ENCODE measurements around the gene RBFOX2.

Gene RBFOX2

GRCh38 chr22:35971456-35972119 lies 57.0 kb downstream of the RBFOX2 start:
- H3K4me3 ChIP-seq (replicated peaks; ENCODE audit: low read depth, low read length): no peak overlapping the region
- H3K36me3 ChIP-seq (ENCODE audit: control insufficient read depth, insufficient read depth, low read length): no peaks in the 10 kb centered on the region
- no peak for DNase-seq (ENCODE audit: extremely low read depth, insufficient read length)
- TF ChIP-seq, protein P1, sequence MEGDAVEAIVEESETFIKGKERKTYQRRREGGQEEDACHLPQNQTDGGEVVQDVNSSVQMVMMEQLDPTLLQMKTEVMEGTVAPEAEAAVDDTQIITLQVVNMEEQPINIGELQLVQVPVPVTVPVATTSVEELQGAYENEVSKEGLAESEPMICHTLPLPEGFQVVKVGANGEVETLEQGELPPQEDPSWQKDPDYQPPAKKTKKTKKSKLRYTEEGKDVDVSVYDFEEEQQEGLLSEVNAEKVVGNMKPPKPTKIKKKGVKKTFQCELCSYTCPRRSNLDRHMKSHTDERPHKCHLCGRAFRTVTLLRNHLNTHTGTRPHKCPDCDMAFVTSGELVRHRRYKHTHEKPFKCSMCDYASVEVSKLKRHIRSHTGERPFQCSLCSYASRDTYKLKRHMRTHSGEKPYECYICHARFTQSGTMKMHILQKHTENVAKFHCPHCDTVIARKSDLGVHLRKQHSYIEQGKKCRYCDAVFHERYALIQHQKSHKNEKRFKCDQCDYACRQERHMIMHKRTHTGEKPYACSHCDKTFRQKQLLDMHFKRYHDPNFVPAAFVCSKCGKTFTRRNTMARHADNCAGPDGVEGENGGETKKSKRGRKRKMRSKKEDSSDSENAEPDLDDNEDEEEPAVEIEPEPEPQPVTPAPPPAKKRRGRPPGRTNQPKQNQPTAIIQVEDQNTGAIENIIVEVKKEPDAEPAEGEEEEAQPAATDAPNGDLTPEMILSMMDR (IDR thresholded peaks at IDR 0.05; ENCODE audit: insufficient read depth, low read length, poor library complexity, severe bottlenecking): no peak
- no peaks in the 10 kb centered on the region for H3K27me3 ChIP-seq (replicated peaks; ENCODE audit: control insufficient read depth, insufficient read depth, low read length)

DNA sequence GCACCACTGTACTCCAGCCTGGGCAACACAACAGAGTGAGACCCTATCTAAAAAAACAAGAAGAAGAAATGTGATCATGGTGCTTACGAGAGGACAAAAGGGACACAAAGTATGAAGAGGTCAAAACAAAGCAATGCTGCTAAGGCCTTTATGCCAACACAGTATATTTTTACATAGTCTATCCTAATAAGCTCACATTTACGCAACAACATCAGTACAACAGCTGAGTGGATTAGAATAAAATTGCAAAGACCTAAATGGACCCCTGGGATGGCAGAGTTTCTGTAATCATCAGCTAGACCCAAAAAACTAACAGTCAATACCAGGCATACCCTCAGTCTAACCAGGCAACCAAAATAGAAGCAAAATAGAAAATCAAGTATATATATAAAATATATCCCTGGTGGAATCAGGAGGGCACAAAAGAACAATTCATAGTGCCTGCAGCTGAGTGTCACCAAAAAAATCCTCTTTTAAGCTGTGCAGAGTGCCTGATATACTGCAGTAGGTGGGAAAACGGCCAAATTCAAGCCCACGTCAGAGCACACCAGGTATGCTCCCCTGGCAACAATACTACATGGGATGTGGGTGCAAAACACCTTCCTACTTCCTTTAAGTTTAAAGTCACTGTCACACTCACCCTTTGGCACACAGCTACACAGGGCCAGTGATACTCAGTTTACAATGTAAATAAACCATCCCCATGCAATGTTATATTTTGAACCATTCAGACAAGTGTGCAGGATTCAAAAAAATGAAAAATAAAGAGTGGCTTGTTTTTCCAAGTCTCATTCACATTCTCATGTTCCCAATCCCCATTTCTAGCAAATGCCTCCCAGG lies 57.8 kb downstream of the RBFOX2 start:
- no peak overlapping the region for H3K4me3 ChIP-seq (replicated peaks; ENCODE audit: low read depth, low read length)
- DNase-seq (ENCODE audit: extremely low read depth, insufficient read length): no peak
- no peaks in the 10 kb centered on the region for H3K36me3 ChIP-seq (ENCODE audit: control insufficient read depth, insufficient read depth, low read length)
- TF ChIP-seq, protein P1 (IDR thresholded peaks at IDR 0.05; ENCODE audit: insufficient read depth, low read length, poor library complexity, severe bottlenecking): no peak
- no peaks in the 10 kb centered on the region for H3K27me3 ChIP-seq (replicated peaks; ENCODE audit: control insufficient read depth, insufficient read depth, low read length)

- Histone ChIP-seq H3K4me3 (replicated peaks; ENCODE audit: low read depth, low read length) (no peak overlapping the region), H3K36me3 (ENCODE audit: control insufficient read depth, insufficient read depth, low read length) (no peaks in the 10 kb centered on the region), H3K27me3 (replicated peaks; ENCODE audit: control insufficient read depth, insufficient read depth, low read length) (no peaks in the 10 kb centered on the region)
- DNase-seq (ENCODE audit: extremely low read depth, insufficient read length): no peak
- TF ChIP-seq, protein P1 (IDR thresholded peaks at IDR 0.05; ENCODE audit: insufficient read depth, low read length, poor library complexity, severe bottlenecking): no peak
Measured at GRCh38 chr22:35967046-35967397, 61.6 kb downstream of the RBFOX2 start.

DNA sequence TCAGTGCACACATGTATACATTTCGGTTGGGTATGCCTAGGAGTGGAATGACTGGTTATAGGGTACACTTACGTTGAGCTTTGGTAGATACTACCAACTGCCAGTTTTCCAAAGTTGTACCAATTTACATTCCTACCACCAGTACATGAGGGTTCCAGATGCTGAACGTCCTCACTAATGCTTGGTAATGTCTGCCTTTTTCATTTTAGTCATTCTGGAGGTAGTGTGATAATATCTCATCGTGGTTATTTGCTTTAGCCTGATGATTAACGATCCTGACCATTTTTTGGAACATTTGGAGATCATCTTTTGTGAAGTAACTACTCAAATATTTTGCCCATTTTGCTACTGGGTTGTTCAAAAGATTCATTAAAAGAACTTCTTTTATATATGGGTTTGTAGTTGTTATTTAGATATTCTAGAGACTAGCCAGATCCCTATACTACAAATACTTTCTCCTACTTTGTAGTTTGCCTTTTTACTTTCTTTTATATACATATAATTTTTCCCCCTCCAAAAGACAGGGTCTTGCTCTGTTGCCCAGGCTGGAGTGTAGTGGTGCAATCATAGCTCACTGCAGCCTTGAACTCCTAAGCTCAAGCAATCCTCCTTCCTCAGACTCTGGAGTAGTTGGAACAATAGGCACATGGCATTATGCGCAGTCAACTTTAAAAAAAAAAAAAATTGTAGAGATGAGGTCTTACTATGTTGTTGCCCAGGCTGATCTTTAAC lies 62.1 kb downstream of the RBFOX2 start:
- Histone ChIP-seq H3K27me3 (replicated peaks; ENCODE audit: control insufficient read depth, insufficient read depth, low read length) (no peaks in the 10 kb centered on the region), H3K36me3 (ENCODE audit: control insufficient read depth, insufficient read depth, low read length) (no peaks in the 10 kb centered on the region), H3K4me3 (replicated peaks; ENCODE audit: low read depth, low read length) (no peak overlapping the region)
- TF ChIP-seq, protein P1 (IDR thresholded peaks at IDR 0.05; ENCODE audit: insufficient read depth, low read length, poor library complexity, severe bottlenecking): no peak
- no peak for DNase-seq (ENCODE audit: extremely low read depth, insufficient read length)

DNA sequence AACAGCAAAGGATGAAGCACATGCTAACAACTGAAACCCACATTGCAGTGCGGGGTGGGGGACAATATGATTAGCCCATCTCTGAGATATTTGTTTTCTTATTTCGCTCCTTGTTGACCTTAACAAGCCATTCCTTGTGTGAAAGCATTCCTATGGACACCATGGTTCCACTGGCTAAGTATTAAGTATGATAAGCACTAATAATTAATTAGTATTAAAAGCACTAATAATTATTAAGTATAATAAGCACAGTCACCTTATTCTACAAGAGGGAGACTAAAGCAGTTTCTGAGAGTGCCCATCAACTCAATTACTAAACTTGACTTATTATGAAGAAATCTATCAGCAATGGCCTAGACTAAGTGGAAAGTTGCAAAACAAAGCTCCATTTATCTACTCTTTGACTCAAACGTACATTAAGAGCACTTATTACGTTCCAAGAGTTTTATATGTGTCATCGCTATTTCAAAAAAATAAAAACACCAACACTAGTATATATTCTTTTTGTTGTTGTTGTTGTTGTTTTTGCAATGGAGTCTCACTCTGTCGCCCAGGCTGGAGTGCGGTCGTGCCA lies 65.3 kb downstream of the RBFOX2 start:
- Histone ChIP-seq H3K4me3 (replicated peaks; ENCODE audit: low read depth, low read length) (no peak overlapping the region), H3K27me3 (replicated peaks; ENCODE audit: control insufficient read depth, insufficient read depth, low read length) (no peaks in the 10 kb centered on the region; the same call in 1 of the 2 replicates), H3K36me3 (ENCODE audit: control insufficient read depth, insufficient read depth, low read length) (no peaks in the 10 kb centered on the region)
- TF ChIP-seq, protein P1 (IDR thresholded peaks at IDR 0.05; ENCODE audit: insufficient read depth, low read length, poor library complexity, severe bottlenecking): no peak
- DNase-seq (ENCODE audit: extremely low read depth, insufficient read length): no peak
